ENCODE measurements around the gene BRIX1. TPM values are rescaled to one million over a fixed set of nuclear protein-coding genes. Genes with fewer than 3 reads are reported as not detected.

BRIX1 gene
- total RNA-seq, 2 donors from 2014 or later: 15.6 to 20.4 TPM

DNA sequence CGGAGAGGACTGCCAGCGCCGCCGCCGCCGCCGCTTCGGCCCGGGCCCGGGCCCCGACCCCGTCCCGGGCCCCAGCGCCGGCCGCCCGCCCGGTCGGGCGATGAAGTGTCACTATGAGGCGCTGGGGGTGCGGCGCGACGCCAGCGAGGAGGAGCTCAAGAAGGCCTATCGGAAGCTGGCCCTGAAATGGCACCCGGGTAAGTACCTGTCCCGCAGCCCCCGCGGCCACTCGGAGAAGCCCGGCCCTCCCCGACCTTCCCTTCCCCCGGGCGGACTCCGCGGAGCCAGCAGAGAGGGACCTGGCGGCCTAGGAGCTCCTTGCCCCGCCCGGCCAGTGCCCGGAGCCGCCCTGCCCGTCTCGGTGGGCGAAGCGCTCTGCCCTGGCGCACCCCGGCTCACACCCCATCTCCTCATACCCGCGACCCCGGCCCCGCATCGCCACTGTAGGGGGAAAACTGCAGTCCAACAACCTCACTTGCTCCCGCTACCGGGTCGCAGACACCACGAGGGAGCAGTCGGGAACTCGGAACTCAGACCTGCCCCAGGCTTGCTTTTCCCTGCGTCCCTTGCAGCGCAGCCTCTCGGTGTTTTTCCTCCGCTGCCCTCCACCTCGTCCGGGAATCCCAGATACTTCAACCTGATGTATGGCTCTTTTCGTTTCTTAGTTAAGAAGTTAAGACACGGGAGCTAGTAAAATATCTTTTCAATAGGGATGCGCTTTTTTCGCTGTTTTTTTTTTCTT lies 14.4 kb downstream of the BRIX1 start:
- under 1% methylated on average over 49 of the region's 70 CpGs for WGBS
- intact Hi-C loops (cut with DNase I): loop anchor here (5.0 to 10.0 kb wide), 2 partner anchors 933 to 1485 kb away; partner anchors contain the start of gene TARS1
- Histone ChIP-seq H3K36me3 (no peaks in the 10 kb centered on the region), H3K27ac (peak overlapping the region; percentile 91 to 92), H3K4me1 (replicated peaks) (peaks cover 10% of the 10 kb centered on the region), H3K9me3 (no peaks in the 10 kb centered on the region), H3K4me3 (peak overlapping the region; percentile 81 to 82), H3K27me3 (replicated peaks; ENCODE audit: insufficient read depth) (no peaks in the 10 kb centered on the region)
- DNase-seq (ENCODE audit: low spot score): peak; percentile 83
- TF ChIP-seq, protein P1, sequence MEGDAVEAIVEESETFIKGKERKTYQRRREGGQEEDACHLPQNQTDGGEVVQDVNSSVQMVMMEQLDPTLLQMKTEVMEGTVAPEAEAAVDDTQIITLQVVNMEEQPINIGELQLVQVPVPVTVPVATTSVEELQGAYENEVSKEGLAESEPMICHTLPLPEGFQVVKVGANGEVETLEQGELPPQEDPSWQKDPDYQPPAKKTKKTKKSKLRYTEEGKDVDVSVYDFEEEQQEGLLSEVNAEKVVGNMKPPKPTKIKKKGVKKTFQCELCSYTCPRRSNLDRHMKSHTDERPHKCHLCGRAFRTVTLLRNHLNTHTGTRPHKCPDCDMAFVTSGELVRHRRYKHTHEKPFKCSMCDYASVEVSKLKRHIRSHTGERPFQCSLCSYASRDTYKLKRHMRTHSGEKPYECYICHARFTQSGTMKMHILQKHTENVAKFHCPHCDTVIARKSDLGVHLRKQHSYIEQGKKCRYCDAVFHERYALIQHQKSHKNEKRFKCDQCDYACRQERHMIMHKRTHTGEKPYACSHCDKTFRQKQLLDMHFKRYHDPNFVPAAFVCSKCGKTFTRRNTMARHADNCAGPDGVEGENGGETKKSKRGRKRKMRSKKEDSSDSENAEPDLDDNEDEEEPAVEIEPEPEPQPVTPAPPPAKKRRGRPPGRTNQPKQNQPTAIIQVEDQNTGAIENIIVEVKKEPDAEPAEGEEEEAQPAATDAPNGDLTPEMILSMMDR (IDR thresholded peaks at IDR 0.05): peak in 1 of 4 experiments; percentile 5
- peak; percentile 71 for TF ChIP-seq POLR2A (IDR thresholded peaks at IDR 0.05)
- TF ChIP-seq POLR2AphosphoS5 (IDR thresholded peaks at IDR 0.05): no peak

DNA sequence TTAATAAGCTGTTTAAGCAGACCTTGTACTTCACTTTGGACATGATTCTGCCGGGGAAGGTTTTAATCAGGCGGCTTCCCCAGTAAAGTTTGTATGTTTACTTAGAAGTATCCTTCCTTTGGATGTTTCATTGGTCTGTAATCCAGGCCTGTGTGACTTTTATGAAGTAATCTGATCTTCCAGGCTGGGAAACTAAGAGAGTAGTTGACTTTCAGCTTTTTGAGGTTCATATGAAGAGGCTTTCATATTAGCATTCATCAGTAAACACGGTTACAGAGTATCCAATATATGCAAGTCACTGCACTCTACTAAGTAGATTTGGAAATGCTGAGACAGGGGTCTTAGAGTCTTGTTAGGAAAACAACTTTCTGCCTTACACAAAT lies 14.9 kb downstream of the BRIX1 start:
- 1% methylated on average over 3 of the region's 3 CpGs for WGBS
- Histone ChIP-seq H3K9me3 (no peaks in the 10 kb centered on the region), H3K27me3 (replicated peaks; ENCODE audit: insufficient read depth) (no peaks in the 10 kb centered on the region), H3K36me3 (no peaks in the 10 kb centered on the region), H3K27ac (peak overlapping the region; percentile 91 to 92), H3K4me3 (peak overlapping the region; percentile 81 to 82), H3K4me1 (replicated peaks) (peaks cover 10% of the 10 kb centered on the region)
- no peak for TF ChIP-seq POLR2A (IDR thresholded peaks at IDR 0.05)
- peak; percentile 29 for TF ChIP-seq POLR2AphosphoS5 (IDR thresholded peaks at IDR 0.05)
- intact Hi-C loops (cut with DNase I): no loop called here
- peak; percentile 23 for DNase-seq (ENCODE audit: low spot score)

DNA sequence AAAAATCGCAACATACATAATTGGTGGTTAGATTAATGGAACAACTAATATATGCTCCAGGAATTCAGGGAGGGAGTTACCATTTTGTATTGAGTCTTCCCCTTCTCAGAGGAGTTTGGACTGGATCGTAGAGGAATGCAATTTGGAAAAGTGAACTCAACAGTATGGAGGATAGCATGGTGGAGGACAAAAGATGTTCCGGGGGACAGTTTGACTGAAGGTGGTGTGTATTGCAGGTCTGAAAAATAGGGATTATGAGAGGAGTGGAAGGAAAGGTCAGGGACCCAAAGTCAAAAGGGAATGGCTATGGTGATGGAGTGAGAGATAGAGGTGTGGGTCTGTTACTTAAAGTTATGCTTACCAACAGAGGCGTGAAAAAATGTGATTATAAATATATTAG lies 15.4 kb downstream of the BRIX1 start:
- 60% methylated on average over 4 of the region's 4 CpGs for WGBS
- TF ChIP-seq POLR2A (IDR thresholded peaks at IDR 0.05): no peak
- TF ChIP-seq, protein P1 (IDR thresholded peaks at IDR 0.05): no peak
- TF ChIP-seq POLR2AphosphoS5 (IDR thresholded peaks at IDR 0.05): no peak
- no peak for DNase-seq (ENCODE audit: low spot score)

GRCh38 chr5:34932947-34933346 lies 17.4 kb downstream of the BRIX1 start:
- H3K27ac ChIP-seq: no peak overlapping the region
- peaks cover 10% of the 10 kb centered on the region for H3K4me1 ChIP-seq (replicated peaks)
- no peak for DNase-seq (ENCODE audit: low spot score)
- no peaks in the 10 kb centered on the region for H3K27me3 ChIP-seq (replicated peaks; ENCODE audit: insufficient read depth)
- TF ChIP-seq POLR2AphosphoS5 (IDR thresholded peaks at IDR 0.05) (no peak), POLR2A (IDR thresholded peaks at IDR 0.05) (no peak)
- TF ChIP-seq, protein P1 (IDR thresholded peaks at IDR 0.05): no peak
- 93% methylated on average over 2 of the region's 2 CpGs for WGBS
- intact Hi-C loops (cut with DNase I): no loop called here
- peaks cover 0 to 4% of the 10 kb centered on the region in 2 donors for H3K36me3 ChIP-seq
- H3K9me3 ChIP-seq: no peaks in the 10 kb centered on the region
- no peak overlapping the region for H3K4me3 ChIP-seq

More for the DNA sequence above, 15.4 kb downstream of the BRIX1 start:
- no peaks in the 10 kb centered on the region for H3K27me3 ChIP-seq (replicated peaks; ENCODE audit: insufficient read depth)
- H3K36me3 ChIP-seq: no peaks in the 10 kb centered on the region
- peak overlapping the region in 1 of 2 donors; percentile 92 for H3K27ac ChIP-seq
- no peaks in the 10 kb centered on the region for H3K9me3 ChIP-seq
- peaks cover 10% of the 10 kb centered on the region for H3K4me1 ChIP-seq (replicated peaks)
- intact Hi-C loops (cut with DNase I): no loop called here
- peak overlapping the region; percentile 81 to 82 for H3K4me3 ChIP-seq

DNA sequence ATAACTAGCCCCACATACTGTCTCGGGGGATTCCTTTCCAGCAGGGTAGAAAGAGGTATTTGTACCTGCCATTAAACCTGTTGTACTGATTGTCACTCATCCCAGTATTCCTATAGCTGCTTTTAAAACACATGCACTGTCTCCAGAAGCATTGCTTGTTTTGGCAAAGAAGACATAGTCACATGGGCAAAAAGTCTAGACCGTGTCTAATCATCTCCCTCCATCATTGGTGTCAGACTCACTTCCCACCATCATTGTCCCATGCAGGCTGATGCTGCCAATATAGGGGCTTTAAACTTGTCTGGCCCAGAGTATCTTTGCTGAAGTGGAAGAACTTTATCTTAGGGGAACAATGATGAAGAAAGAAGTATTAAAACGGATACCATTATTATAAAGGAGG lies 26.4 kb downstream of the BRIX1 start:
- no peaks in the 10 kb centered on the region for H3K4me1 ChIP-seq (replicated peaks)
- intact Hi-C loops (cut with DNase I): no loop called here
- no peak overlapping the region for H3K4me3 ChIP-seq
- TF ChIP-seq POLR2A (IDR thresholded peaks at IDR 0.05) (no peak), POLR2AphosphoS5 (IDR thresholded peaks at IDR 0.05) (no peak)
- TF ChIP-seq, protein P1 (IDR thresholded peaks at IDR 0.05): no peak
- no peak for DNase-seq (ENCODE audit: low spot score)
- H3K27me3 ChIP-seq (replicated peaks; ENCODE audit: insufficient read depth): no peaks in the 10 kb centered on the region
- WGBS: 83% methylated on average over 3 of the region's 3 CpGs
- no peaks in the 10 kb centered on the region for H3K9me3 ChIP-seq
- H3K36me3 ChIP-seq: no peaks in the 10 kb centered on the region
- no peak overlapping the region for H3K27ac ChIP-seq
